GM21447 (cell line): ENCODE measurements around the gene HOXA3.

ENCODE experiments used
- ATAC-seq: cut with Tn5 transposase; IDR thresholded peaks from one replicate; pipeline ENCODE4 v1.9.1; 2021; ENCODE audit not compliant: unreplicated experiment

HOXA3 gene

DNA sequence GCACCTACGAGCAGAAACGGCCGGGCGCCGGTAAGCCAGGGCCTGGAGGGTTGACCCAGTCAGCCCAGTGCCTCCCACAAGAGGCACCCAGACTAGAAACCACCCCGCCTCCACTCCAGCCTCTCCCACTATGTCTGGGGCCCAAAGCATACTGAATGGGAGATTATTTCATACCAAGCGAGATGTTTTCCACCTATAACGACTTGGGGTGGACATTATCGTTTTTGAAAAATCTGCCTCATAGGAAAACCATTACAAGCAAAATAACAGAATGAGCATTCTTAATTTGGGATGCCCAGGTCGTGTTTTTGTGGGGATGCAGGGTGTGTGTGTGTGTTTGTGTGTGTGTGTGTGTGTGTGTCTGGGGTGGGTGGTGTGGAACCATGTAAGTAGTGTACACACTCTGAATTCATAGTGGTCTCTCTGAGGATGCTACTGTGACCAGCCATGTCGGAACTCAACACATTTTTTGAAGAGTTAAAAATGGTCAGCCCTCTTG lies 6.4 kb downstream of the HOXA3 start:
- no peak for ATAC-seq

DNA sequence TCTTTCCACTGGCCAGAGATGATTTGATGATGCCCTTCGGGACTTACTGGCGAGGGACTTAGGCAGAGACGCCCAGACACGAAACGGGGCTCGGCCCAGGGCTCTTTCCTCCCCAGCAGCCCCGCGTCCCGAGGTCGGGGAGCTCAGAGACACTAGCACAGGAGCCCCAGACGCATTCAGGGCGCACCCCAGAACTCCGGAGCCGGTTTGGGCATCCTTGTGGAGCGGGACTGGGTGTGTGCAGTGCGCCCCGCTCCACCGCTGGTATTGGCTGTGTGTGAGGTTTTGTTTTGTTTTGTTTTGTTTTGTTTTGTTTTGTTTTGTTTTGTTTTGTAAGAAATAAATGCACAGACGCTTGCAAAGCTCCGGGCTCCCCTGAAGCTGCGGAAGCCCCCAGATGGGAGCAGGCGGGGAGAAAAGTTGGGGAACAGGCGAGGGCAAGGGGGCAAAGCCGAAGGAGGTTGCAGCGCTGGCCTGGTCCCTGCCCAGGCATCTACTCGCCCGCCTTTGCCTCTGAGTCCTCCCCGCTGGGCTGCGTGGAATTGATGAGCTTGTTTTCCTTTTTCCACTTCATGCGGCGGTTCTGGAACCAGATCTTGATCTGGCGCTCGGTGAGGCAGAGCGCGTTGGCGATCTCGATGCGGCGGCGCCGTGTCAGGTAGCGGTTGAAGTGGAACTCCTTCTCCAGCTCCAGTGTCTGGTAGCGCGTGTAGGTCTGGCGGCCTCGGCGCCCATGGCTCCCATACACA lies 7.0 kb downstream of the HOXA3 start:
- ATAC-seq, result no peak

DNA sequence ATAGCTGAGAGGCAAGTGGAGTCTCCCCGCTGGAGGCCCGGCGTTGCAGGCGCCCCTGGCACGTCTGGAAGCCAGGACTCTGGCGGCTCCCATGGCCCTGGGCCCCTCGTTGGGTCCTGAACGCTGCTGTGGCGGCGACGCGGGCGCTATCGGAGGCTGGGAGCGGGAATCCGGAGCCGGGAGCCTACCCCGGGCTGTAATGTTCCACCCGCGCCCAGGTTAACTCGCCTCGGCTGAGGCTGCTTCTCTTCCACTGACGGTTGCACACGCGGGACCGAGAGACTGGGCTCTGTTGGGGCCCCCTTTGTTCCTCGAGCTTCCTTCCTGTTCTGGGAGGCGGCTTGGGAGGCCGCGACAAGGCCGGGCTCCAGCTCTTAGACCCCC lies 7.6 kb downstream of the HOXA3 start:
- no peak for ATAC-seq

DNA sequence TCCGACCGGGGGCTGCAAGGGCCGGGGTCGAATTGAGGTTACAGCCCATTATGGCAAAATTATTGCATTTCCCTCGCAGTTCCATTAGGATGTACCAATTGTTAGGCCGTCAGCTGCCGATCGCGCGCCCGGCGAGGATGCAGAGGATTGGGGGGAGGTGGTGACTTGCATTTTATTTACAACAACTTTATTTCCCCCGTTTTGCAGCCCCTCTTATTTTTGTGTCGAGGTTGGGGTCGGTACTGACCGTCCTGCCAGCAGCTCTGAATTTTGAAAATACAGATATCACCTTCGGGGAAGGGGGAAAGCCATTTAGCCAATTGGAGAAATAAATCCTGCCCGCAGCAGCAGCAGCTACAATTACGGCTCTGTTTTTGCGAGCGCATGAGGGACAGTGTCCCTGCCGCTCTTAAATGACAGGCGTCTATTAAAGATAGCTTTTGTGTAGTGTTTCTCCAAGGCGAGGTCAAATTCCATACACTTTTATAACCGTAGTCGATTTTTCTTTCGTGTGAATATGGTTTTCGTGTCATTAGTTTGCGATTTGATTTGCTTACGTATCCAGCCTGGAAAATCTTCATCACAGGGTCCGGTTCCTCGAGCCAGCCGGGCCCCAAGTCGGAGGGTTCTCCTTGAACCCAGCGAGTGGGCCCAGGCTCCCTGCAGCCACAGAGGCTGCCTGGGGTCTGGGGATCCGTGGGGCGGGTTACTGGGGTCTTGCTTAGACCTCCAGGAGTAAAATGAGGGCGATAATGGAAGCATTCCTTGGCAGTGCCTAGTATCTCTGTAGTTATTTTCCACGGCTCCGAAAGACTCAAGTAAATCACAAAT lies 8.2 kb downstream of the HOXA3 start:
- no peak for ATAC-seq

DNA sequence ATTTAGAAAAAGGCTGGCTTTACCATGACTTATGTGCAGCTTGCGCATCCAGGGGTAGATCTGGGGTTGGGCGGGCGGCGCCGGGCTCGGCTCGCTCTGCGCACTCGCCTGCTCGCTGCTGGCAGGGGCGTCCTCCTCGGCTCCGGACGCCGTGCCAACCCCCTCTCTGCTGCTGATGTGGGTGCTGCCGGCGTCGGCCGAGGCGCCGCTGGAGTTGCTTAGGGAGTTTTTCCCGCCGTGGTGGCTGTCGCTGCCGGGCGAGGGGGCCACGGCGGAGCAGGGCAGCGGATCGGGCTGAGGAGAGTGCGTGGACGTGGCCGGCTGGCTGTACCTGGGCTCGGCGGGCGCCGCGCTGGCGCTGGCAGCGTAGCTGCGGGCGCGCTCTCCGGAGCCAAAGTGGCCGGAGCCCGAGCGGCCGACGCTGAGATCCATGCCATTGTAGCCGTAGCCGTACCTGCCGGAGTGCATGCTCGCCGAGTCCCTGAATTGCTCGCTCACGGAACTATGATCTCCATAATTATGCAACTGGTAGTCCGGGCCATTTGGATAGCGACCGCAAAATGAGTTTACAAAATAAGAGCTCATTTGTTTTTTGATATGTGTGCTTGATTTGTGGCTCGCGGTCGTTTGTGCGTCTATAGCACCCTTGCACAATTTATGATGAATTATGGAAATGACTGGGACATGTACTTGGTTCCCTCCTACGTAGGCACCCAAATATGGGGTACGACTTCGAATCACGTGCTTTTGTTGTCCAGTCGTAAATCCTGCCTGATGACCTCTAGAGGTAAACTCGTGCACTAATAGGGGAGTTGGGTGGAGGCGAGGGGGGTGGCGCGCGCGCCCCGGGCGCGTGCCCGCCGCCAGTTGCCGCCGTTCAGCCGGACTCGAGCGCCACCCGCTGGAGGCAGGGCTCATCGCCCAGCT lies 9.1 kb downstream of the HOXA3 start, which contains the start of gene HOXA5:
Gene HOXA5, minus strand, starts transcription at position 659 of the 927 bp plus-strand sequence. Its CDS starts 74 bp downstream, at position 585.
- no peak for ATAC-seq

DNA sequence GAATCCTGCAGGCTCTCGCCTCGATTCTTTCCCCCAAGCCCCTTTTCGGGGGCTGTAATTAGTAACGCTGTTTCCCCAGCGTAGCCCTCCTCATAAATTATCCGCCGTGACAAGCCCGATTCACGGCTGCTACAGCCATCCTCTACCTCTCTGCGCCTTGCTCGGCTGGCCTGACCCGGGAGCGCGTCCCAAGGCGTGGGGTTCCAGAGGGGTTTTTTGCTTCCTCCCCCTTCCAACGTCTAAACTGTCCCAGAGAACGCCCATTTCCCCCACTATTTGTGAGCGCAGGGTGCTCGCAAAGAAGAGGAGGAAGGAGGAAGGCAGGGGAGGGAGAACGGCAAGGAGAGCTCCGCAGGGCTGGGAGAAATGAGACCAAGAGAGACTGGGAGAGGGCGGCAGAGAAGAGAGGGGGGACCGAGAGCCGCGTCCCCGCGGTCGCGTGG lies 9.8 kb downstream of the HOXA3 start:
- no peak for ATAC-seq

DNA sequence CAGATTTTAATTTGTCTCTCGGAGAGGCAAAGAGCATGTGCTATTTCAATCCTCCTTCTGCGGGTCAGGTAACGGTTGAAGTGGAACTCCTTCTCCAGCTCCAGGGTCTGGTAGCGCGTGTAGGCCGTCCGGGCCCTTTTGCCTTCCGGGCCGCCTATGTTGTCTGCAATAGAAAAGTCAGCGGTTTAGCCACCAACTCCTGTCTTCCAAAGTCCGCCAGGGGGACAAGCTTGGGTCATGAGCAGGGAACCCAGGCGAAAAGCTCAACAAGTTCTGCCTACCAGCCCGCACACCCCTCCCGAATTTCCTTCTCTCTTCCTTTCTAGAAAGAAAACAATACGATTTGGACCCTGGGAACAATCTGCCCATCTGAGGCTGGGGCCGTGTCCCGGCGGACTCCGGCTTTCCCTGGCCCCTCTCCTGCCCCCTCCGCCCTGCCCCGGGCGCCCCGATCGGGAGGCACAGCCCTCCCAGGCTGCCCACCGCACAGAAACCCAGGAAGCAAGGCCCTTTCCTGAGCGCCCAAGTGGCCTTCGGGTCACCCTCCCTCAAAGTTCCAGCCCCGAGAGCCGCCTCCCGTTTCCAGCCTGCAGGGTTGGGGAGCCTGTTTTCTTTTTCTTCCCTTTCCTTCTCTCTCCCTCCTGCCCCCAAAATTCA lies 10.3 kb downstream of the HOXA3 start:
- ATAC-seq, result no peak

DNA sequence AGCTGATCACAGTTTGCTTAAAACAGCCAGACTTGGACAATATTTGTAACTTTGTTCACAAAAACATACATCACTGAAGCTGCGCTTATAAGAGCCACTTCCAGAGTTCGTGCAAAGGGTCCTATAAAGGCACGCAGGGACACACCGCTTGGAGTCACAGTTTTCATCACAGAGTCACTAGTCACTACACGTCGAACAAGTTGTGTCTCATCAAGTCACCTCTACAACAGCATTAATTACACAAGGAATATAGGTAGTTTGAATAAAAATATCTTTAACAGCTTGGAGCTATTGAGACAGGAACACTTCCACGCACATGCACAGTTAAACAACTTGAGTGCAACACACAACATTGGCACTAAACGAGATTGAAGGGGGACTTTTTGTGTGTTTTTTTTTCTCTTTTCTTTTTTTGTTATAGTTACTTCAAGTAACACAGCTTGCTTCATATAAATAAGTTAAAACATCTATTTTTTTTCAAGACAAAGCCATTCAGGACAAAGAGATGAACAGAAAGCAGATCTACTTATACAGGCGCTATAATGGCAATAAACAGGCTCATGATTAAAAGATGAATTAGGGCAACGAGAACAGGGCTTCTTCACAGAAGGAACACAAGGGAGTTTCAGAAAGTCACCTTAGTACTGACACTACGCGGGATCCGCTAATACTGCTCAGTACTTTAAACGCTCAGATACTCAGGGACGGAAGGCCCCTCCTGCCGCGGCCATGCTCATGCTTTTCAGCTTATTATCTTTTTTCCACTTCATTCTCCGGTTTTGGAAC lies 11.1 kb downstream of the HOXA3 start:
- no peak for ATAC-seq

DNA sequence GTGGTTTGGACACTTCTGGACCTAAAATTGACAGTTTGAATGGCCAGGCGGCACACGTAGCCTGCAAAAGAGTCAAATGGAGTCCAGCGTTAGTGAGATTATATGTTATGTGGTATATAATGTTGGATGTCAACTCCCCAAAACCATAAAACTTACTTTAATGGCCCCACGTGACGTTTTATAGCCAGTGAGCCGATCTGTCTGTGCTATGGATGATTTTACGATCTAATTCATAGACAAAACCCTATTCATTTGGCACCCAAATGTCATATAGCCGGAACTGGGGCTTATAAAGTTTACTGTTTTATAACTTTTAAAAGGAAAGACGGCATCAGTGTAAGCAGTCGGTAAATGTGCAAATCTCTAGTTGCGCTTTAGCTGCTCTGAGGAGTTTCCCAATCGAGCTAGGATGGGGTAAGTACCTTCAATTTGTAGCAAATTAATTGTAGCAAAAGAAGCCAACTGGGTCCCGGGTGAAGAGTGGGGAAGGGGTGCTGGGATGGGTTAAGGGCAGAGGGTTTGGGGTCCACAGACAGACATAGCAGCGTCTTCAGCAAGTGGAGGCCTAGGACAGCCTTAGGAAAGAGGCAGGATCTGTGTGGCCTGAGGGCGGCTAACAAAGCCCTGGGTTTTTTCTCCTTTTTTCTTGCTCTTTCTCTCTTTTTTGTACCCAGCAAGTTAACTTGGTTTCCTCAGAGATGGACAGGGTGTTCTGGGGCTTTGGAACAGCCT lies 12.1 kb downstream of the HOXA3 start:
- ATAC-seq, result no peak

DNA sequence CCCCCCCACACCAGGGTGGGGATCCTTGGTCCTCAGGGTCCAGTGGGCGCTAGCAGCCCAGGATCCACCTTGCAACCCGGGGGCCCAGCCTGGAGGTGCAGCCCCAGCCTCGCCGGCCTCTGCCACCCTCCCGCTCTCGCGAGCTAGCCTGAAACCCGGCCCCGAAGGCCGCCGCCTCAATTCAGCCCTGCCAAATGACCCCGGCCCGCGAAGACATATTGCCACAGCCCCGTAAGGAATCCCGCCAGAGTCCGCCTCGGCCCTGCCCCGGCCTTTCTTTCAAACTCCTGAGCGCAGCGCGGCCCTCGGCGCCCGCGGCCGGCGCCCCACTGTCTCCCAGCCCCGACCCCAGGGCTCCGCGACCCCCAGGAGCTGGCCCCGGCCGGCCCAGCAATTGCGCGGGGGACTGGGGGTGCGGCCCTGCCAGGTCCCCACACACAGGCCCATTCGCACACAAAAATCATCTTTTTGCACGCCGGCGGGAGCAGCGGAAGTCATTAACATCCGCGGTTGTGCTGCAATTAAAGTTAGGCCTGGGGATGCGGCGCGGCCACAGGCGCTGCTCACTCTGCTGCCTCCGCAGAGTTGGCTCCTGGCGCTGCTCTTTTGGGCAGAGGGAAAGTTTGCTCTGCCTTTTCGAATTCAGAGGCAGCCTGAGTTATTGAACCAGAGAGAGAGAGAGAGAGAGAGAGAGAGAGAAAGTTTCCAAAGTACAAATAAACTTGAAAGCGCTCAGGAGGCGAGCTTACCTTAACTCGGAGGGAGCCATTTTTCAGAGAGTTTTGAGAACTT lies 12.9 kb downstream of the HOXA3 start:
- ATAC-seq, result no peak

DNA sequence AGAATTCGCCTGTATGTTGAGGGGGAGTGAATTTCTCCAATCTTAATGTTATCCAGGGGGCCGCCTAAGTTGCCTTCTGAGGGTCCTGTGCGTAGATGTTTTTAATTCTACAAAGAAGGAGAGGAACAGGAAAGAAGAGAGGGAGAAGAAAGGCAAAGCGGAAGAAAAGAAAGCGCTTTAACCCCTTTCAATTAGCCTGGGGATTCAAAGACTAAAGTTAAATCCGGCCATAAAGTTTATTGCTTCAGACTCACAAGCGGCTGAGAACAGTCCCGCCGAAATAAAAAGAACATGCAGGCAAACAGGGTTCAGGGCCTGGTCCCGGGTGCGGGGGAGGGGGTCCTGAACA lies 13.4 kb downstream of the HOXA3 start:
- no peak for ATAC-seq

DNA sequence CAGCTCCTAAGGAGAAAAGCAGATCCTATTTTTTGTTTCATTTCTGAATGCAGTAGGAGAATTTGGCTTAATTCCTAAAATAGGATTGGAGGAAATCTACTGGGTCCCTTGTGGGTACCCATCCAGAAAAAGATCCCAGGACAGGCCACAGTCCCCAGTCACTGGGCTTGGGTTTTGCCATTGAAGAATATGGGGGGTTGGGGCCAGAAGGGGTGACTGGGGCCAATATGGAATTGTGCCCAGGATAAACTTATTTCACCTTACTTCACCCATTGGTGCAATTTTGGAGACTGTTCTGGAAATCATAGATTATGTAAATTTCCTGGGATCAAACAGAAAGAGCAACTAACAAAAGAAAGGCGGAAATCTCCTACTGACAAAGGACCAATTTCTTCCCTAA lies 13.9 kb downstream of the HOXA3 start:
- ATAC-seq, result no peak

DNA sequence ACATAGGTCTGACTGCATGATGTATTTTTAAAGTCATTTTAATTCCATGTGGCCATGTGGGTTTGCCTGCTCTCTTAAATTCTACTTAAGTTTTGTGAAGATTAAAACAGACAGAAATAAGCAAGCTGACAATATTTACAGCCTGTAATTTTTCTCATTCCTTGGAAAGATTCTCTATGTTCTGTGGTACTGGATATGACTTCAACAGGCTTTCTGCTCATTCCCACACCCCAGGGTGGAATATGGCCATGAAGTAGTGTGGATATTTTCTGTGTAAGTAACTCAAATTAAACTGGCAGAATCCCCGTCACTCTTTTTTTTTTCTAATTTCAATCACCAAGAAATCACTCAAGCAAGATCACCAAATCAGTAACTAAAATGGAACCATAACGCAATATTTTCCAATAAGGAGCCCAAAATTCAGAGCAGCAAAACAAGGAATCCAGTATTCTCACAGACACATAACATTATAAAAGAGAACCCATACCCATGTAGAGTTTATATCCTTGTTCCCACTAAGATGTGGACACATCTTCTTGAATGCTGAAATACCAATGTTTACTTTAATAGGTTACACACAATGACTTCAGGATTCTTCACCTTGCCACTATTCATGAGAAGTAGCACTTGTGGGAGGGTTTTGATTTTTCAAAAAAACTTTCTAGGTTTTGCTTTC lies 14.6 kb downstream of the HOXA3 start:
- no peak for ATAC-seq

DNA sequence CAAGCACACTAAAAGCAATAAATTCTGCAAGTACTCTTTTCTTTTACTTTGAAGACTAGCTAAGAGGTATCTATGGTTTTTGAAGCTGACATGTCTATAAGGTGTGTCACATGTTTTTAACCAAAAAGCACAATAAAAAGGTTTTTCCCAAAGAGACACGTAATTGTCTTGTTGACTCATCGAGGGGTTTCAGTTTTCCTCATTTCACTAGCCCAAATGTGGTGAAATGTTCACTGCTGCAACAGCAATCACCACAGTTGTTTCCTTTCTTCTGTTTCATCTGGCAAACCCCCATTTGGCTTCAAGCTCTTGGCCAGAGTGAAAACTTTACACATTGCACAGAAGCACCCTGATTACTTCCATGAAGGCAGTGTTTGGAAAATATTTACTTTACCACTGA lies 18.0 kb downstream of the HOXA3 start:
- ATAC-seq, result no peak

DNA sequence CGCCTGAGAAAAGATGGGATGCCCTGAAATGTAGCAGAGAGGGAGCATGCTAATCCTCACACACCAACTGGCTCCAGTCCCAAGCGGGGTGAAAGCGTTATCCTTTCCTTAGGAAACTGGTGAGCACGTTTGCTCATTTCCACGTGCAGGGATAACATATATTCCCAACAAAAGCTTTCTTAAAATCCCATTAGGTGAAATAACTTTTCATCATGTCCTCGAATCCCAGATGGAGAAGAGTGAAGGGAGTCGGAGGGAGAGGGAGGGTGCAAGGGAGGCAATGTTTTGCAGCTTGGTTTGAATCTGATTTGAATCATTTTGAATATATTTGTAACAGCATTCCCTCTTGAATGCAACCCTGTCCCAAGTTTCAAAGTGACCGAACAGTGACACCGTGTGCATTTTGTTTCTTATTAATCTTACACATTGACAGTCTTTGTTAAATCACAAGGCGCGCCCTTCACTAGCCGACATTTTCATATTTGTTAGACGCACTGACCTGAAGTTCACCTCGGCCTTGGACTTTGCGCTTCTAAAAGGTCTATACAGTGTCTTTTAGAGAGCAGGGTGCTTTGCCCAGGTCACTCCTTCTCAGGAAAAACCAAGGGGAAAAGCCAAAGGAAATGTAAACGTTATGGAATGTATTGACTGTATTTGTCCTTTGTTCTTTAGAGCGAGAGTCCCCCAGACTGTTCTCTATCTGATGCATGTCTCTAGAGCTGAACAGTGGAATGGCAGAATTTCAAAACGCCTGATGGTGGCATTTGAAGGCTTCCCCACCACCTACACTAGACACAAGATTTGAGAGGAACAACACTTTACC lies 18.8 kb downstream of the HOXA3 start:
- no peak for ATAC-seq

DNA sequence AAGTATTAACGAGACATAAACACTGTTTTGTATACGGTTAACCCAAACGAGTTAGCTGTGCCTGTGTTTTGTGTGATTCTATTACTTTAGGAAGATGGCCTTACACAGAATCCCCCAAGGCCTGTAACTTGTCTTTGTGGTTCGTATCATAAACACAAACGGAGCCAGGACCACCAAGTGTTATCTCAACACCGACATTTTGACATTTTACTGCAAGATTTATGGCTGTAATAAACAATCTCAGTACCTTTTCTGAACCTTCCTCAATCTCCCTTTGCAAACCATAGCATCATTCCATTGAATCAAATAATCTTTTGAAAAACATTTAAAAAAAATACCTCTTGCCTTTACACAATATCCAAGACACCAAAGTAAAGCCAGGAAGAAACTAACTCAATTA lies 19.4 kb downstream of the HOXA3 start:
- no peak for ATAC-seq

DNA sequence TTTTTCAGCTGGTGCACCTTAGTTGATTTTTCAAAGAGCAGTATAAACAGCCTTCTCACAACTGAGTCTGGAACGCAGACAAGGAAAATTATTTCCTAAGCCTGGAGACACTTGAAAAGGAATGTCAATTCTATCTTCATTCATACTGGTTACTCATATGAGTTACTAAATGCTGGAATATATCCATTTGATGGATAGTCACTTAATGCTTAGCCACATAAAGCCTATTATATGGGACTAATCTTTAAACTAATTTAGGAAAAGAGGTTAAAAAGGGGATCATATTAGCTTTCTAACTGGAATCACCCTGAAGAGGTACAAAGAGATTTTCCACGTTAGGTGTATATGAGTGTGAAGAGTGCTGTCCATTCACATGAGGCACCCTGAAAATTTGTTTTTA lies 20.2 kb downstream of the HOXA3 start:
- no peak for ATAC-seq
